CD4-positive, alpha-beta T cell treated with Interleukin-2 at 100 ng/mL for 4 hours (primary cell): ENCODE measurements around the gene GALNT15.
A peak's percentile ranks its signal among the peaks of the same experiment; 100 is the strongest.

Experiments used
- DNase-seq: peaks from one replicate; pipeline ENCODE4 v3.0.0-alpha.2; 2020; ENCODE audit warnings: low spot score

The GALNT15 gene

DNA sequence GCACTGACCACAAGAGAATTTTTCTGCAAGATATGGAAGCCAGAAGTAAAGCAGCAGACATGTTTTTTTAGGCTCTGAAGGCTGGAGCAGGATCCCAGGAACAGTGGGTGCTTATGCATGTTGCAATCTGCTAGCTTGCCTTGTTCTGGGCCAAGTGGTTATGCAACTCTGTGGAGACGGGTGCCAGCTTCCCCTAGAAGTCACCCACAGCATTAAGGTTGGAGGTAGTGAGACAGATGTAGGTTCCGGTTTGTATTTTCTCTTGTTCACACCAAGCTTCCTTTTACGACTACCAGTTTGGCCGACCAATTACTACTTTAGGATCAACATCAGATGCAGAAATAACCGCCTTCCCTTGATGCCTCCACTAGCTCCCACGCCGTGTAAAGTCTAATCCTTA lies 79.1 kb downstream of the GALNT15 start:
- no peak for DNase-seq

GRCh38 chr3:16254916-16255315 lies 80.4 kb downstream of the GALNT15 start:
- no peak for DNase-seq

DNA sequence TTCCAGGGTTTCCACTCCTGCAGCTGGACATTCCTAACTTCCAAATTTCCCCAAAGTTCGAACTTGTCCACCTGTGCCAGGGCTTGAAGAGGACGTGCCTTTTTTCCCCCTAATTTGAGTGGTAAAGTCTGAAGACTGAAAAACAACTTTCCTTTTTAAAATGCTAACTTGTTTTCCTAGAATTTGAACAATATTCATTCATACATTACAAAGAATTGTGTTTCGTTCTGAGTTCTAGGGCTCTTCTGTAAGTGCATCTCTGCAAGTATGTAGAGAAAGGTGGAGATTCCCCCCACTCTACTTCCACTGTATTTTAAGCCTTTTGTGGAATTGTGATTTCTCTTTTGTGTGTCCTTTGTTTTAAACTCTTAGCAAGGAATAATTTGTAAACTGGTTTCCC lies 80.8 kb downstream of the GALNT15 start:
- no peak for DNase-seq

DNA sequence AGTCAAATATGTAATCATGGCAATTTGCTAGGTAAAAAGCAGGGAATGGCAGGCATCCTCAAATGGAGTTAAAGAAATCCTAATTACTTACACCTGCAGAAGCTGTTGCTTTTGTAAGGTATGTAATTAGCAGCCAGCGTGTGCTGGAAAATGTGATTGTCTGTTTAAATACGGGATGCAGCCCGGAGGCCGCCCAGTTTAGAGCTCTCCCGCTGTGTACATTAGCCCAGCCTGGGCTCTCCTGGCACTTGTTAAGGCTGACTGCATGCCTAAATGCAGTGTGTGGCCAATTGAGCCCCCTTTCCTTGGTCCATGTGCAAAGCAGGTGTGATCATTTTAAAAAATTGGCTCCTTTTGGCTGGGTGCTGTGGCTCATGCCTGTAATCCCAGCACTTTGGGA lies 81.2 kb downstream of the GALNT15 start:
- DNase-seq, result no peak

GRCh38 chr3:16257309-16257708 lies 82.8 kb downstream of the GALNT15 start:
- DNase-seq, result no peak

- no peak for DNase-seq
Measured at GRCh38 chr3:16258177-16258576, 83.7 kb downstream of the GALNT15 start.

DNA sequence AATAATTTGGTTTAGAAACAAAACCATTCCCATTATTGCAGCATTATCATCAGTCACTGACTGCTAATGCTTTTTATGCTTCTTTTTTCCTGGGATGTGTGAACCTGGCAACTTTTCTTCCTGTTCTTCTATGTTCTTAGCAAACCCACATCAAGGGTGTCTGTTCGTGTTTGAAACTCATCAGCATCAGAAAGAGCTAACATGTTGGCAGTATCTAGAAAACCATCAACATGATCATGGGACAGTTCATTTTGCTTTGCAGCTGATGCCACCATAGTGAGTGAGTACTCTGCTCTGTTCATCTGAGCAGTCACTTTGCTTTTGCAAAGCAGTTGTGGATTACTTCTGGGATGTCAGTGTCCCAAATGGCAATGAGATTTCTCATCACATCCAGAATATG lies 84.4 kb downstream of the GALNT15 start:
- no peak for DNase-seq

DNA sequence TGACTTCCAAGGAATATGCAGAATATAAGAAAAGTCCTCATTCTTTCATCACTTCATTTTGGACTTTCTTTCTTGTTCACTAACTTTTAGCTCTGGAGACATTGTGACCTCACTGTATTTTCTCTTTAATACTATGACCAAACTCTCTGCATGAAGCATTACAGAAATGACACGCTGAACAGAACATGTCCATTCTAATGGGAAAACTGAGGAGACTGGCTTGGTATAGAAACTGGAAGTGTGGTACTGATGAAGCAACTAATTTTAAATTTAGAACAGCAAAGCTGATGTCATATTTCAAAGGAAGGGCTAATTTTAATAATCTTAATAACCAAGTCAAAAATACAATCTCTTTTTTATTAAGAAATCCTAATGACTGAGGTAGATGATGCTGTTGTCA lies 85.6 kb downstream of the GALNT15 start:
- no peak for DNase-seq

GRCh38 chr3:16262174-16262573 lies 87.7 kb downstream of the GALNT15 start:
- no peak for DNase-seq

DNA sequence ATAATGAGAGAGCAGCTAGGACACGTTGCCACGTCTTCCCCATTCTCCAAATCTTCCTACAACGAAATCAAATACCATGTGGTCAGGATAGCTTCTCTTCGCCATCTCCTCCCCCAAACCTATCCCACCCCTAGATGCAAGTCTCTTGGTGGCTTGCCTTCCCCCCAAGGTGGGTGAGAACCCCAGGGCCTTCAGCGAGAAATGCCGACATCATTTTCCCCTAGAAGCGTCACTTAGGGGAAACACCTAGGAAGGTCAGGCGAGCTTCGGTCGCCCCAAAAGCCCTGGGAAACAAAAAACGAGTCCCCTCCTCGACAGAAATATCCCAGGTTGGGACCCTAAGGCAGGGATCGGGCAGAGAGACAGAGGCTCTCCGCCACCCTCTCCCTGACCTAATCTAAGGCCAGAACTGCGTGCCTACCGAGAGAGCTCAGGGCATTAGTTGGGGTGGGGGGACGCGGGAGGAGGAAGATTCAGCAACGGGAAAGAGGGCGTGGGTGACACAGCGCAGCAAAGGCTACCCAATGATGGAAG lies 89.8 kb downstream of the GALNT15 start:
- no peak for DNase-seq

DNA sequence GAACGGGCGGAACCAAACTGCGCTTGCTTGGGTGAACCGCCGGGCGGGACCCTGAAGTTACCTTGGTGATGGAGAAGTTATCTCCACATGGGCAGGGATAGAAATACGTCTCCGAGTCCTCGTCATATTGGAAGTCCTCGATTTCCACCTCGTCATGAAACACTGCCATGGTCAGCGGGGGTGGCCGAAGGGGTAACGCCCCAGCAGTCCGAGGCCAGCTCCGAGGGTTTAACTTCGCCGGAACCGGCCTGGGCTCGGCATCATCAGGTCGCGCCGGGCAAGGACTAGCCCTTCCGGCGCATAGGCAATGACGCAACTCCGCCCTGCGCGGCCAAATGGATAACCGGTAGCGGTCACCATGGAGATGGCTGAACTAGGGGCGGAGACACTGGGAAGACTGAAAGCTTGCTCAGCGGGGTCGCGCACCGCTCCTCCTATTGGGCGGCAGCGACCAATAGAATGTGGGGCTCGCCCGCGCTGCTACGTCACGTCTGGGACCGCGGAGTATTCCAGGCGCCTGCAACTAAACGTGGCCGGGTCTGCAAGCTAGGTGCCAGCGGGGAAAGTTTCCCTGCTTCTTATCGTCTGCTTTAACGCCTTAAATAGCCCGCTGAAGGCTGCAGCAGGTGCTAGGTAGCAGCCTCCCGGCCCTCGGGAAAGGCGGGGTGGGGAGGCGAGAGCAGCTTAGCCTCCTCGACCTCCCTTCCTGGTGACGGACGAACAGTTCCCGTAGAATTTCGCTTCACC lies 90.4 kb downstream of the GALNT15 start, which contains the start of the genes DPH3 and OXNAD1:
Gene DPH3 (minus strand): TSS at position 236 of the 747 bp plus-strand sequence. CDS start 67 bp downstream, at position 169.
Gene OXNAD1 (plus strand): TSS at position 505 of the 747 bp plus-strand sequence. CDS start 5,741 bp downstream, outside the sequence.
- peak; percentile 99 for DNase-seq

- DNase-seq, result no peak
Measured at GRCh38 chr3:16265455-16265786, 90.9 kb downstream of the GALNT15 start.

GRCh38 chr3:16266714-16267113 lies 92.2 kb downstream of the GALNT15 start:
- DNase-seq, result no peak

- no peak for DNase-seq
Measured at GRCh38 chr3:16270855-16271254, 96.4 kb downstream of the GALNT15 start.

DNA sequence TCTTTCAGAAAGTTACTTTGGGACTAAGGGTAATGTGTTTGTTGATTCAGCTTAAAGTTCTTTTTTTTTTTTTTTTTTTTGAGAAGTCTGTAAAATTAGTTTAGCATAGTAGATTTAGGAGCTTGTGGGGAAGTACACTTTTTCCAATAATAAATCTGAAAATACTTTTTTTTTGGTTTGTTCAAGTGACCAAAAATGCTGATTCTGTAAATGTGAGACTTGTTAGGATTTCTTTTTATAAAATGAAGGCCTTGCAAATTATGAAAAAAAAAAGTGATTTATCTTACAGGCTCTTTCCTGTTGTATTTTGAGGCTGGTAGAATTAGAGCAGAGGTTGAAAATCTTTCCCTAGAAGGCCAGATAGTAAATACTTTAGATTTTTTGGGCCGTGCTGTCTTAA lies 98.1 kb downstream of the GALNT15 start:
- DNase-seq, result no peak

GRCh38 chr3:16273867-16274266 lies 99.4 kb downstream of the GALNT15 start:
- DNase-seq, result no peak

DNA sequence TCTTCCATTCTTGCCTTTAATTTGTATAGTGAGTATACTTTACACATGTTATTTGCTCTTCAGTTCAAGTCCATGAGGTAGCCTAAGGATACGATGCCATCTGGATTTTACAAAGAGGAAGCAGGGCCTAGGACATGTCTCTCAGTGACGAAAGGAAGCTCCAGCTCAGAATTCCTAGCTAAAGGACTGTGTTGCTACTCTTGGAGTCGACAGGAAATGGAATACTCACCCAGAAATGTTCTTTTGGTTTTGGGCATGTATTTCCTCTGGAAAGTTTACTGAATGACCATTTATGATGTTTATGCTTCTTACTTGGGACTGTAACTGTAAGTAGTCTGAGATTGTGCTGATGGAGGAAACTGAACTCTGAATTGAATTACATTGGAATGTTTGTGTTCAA lies 103.0 kb downstream of the GALNT15 start:
- no peak for DNase-seq

GRCh38 chr3:16279010-16279801 lies 104.7 kb downstream of the GALNT15 start:
- no peak for DNase-seq

DNA sequence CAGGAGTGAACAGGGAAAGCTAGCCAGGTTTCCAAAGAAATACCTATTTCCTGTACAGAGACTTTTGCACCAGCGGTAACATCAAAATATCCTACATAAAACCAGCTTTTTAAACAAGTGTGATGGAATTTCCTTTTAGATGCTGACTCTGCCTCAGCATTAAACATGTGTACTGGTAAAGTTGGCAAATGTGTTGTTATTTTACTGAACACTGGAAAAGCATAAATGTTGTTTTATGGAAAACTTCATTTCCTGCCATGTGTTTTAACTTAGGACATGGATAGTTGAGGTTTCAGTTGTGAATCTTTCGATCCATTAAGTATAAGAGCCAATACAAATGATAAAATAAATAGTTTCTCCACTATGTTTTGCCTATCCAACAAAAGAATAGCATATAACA lies 106.2 kb downstream of the GALNT15 start:
- no peak for DNase-seq
